Testis (tissue), 2 donors: Measurements from ENCODE around the gene FLT1.

Source experiments
- CTCF ChIP-seq, 3 experiments: fragments of 450-650 bp in 2 of 3; fragments of 200-600 bp in 1 of 3; sonication (generic) in 1 of 3; IDR thresholded peaks; one replicate each; pipeline ENCODE4 v1.5.1; 2016 to 2019; ENCODE audit warnings: antibody characterized with exemption in 3 of 3, mild to moderate bottlenecking in 2 of 3, moderate library complexity in 1 of 3
- POLR2A ChIP-seq: fragments of 450-650 bp; IDR thresholded peaks from one replicate; pipeline ENCODE4 v1.6.1; 2017; ENCODE audit warnings: antibody characterized with exemption, mild to moderate bottlenecking, moderate library complexity

- no peak for TF ChIP-seq CTCF (IDR thresholded peaks at IDR 0.05)
- no peak for TF ChIP-seq POLR2A
Observed at GRCh38 chr13:28283600-28283999, 211.3 kb downstream of the FLT1 start.
